Measurements from ENCODE around the gene VDAC1.

DNA sequence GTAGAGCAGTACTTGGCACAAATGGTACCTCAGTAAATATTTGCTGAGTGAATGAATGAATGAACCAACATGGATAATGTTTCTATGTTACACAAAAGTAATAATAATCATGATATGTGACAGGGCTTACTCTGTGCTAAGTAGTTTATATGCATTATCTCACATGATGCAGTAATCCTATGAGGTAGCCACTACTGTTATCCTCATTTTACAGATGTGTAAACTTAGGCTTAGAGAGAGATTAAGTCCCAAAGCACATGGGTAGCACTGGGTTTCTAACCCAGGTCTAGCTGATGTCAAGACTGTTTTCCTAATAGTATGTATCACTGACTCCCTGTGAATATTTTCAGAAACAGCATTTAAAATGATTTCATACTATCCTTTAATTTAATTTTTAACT lies 44.1 kb upstream of the VDAC1 start:
- TF ChIP-seq, protein P1, sequence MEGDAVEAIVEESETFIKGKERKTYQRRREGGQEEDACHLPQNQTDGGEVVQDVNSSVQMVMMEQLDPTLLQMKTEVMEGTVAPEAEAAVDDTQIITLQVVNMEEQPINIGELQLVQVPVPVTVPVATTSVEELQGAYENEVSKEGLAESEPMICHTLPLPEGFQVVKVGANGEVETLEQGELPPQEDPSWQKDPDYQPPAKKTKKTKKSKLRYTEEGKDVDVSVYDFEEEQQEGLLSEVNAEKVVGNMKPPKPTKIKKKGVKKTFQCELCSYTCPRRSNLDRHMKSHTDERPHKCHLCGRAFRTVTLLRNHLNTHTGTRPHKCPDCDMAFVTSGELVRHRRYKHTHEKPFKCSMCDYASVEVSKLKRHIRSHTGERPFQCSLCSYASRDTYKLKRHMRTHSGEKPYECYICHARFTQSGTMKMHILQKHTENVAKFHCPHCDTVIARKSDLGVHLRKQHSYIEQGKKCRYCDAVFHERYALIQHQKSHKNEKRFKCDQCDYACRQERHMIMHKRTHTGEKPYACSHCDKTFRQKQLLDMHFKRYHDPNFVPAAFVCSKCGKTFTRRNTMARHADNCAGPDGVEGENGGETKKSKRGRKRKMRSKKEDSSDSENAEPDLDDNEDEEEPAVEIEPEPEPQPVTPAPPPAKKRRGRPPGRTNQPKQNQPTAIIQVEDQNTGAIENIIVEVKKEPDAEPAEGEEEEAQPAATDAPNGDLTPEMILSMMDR (IDR thresholded peaks at IDR 0.05): no peak
- no peak for TF ChIP-seq POLR2A (IDR thresholded peaks at IDR 0.05)

Data from esophagus squamous epithelium (tissue), 4 donors.